Measurements from ENCODE around the gene URI1.
A peak's percentile ranks its signal among the peaks of the same experiment; 100 is the strongest.

Gene URI1

GRCh38 chr19:29896802-29897201, 45.2 kb upstream of the URI1 start (continued):
- peak; percentile 71 for TF ChIP-seq ZBTB48 (tag by site-specific recombination; IDR thresholded peaks at IDR 0.05)

DNA sequence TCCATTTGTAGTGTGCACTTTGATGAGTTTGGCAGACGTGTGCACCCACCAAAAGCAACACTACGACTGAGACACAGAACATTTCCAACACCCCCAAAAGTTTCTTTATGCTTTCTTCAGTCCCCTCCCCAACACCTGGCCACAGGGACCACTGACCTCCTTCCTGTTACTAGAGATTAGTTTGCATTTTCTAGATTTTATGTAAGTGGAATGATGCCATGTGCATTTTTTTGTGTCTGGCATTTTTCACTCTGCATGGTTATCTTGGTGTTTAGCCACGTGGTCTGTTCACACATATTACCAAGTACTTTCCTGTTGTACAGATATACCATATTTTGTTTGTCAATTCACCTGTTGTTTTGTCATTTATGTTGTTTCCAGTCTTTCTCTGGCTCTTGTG, 44.6 kb upstream of the URI1 start:
- H3K27ac ChIP-seq (ENCODE audit: extremely low read depth, low read depth, low read length), result no peak overlapping the region
- CTCF ChIA-PET, result interaction anchor here (0.6 to 0.7 kb wide), 2 partner anchors 12 to 37 kb away, joined by 3 read pairs; no protein-coding TSS in a partner anchor
- no peaks in the 10 kb centered on the region for H3K36me3 ChIP-seq (ENCODE audit: control insufficient read depth in 2 of 2, insufficient read depth in 1 of 2, low read length in 2 of 2)
- H3K4me1 ChIP-seq (ENCODE audit: control insufficient read depth, insufficient read depth, low read length), result peaks cover 11% of the 10 kb centered on the region
- no peak for TF ChIP-seq MZF1 (tag by site-specific recombination; IDR thresholded peaks at IDR 0.05; ENCODE audit: borderline replicate concordance)
- TF ChIP-seq ZNF341 (tag by site-specific recombination; IDR thresholded peaks at IDR 0.05; ENCODE audit: low read depth), result no peak
- no peak for TF ChIP-seq ZNF610 (tag by site-specific recombination; IDR thresholded peaks at IDR 0.05; ENCODE audit: borderline replicate concordance)
- TF ChIP-seq YY2 (tag by site-specific recombination; IDR thresholded peaks at IDR 0.05), result no peak
- TF ChIP-seq ZNF555 (tag by site-specific recombination; conservative IDR thresholded peaks at IDR 0.05), result no peak
- TF ChIP-seq ZBTB26 (tag by site-specific recombination; optimal IDR thresholded peaks at IDR 0.05), result no peak
- POLR2A ChIA-PET, result no interaction called here
- H3K9me3 ChIP-seq (ENCODE audit: control insufficient read depth, insufficient read depth, low read depth, low read length), result no peaks in the 10 kb centered on the region
- no peak overlapping the region for H3K4me3 ChIP-seq (ENCODE audit: low read depth, low read length)

DNA sequence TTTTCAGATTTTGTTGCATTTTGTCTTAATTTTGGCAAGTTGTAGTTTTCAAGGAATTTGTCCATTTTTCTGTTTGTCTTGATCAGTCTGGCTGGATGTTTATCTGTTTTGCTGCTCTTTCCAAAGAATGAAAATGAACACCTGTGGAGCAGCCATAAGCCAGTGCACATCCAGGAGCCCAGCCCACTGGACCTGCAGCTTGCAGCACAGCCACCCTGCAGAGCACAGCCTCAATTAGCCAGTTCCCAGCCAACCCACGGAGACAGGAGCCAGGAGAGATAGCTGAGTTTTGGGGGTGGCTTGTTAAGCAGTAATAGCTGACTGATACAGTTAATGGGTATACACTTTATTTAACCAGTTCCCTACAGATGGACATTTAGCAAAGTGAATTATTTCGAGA, 38.0 kb upstream of the URI1 start:
- Histone ChIP-seq H3K27ac (ENCODE audit: extremely low read depth, low read depth, low read length) (no peak overlapping the region), H3K4me1 (ENCODE audit: control insufficient read depth, insufficient read depth, low read length) (0 out of 2 replicates have a peak, but pooled peaks cover 2% of the 10 kb centered on the region), H3K4me3 (ENCODE audit: low read depth, low read length) (no peak overlapping the region), H3K9me3 (ENCODE audit: control insufficient read depth, insufficient read depth, low read depth, low read length) (peaks cover 4% of the 10 kb centered on the region), H3K36me3 (ENCODE audit: control insufficient read depth in 2 of 2, insufficient read depth in 1 of 2, low read length in 2 of 2) (no peaks in the 10 kb centered on the region; a peak in 1 of 3 replicates)
- ChIA-PET CTCF (interaction anchor here (1.1 kb wide), 1 partner anchor 24 kb away, joined by 4 read pairs; no protein-coding TSS in a partner anchor), POLR2A (no interaction called here)
- TF ChIP-seq RBAK (tag by site-specific recombination; IDR thresholded peaks at IDR 0.05) (peak; percentile 72), SCRT2 (tag by site-specific recombination; IDR thresholded peaks at IDR 0.05) (peak; percentile 57), ZNF610 (tag by site-specific recombination; IDR thresholded peaks at IDR 0.05; ENCODE audit: borderline replicate concordance) (no peak)

DNA sequence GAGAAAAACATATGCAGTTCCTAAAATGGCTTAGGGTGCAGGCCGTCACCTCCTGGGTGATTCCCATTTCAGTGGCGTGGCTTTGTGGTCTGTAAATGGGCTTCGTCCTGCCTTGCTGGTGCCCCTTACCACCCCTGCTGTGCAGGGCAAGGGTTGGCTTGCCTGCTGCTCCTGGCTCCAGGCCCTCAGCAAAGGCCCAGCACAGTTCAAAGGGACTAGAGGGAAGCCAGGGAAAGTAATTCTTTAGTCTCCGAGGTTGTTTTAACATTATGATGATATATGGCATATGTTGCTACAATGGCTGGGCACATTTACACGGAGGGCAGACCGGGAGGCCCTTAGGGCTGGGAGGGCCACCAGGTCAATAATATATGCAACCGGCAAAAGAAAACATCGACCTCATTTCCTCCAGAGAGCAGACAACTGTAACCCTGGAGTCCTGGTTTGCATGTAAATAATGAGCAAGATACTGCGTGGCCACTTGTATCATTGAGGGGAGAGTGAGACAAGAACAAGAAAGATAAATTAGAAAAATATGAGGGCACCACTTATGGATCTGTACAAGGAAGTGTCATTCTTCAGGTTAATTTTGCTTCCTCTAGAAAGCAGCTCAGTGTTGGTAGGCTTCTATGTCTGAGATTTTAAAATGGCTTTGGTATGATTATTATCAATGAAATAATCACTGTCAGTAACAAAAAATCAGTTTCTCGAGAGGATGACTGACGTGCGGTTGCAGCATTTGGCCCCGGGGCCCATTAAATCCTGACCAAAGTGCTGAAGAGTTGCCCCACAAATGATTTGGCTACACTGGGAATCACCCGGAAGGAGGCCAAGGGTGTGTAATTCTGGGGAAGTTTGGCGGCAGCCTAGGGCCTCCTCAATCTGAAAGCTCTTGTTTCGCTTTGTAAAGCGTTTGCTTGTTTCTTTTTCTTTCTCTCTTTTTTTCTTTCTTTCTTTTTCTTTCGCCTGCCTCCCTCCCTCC, 32.8 kb upstream of the URI1 start:
- Histone ChIP-seq H3K36me3 (ENCODE audit: control insufficient read depth in 2 of 2, insufficient read depth in 1 of 2, low read length in 2 of 2) (no peaks in the 10 kb centered on the region; a peak in 1 of 3 replicates), H3K9me3 (ENCODE audit: control insufficient read depth, insufficient read depth, low read depth, low read length) (peaks cover under 1% of the 10 kb centered on the region), H3K4me3 (ENCODE audit: low read depth, low read length) (no peak overlapping the region), H3K27ac (ENCODE audit: extremely low read depth, low read depth, low read length) (no peak overlapping the region), H3K4me1 (ENCODE audit: control insufficient read depth, insufficient read depth, low read length) (0 out of 2 replicates have a peak, but pooled peaks cover 2% of the 10 kb centered on the region)
- ChIA-PET POLR2A (no interaction called here), CTCF (interaction anchor here (1.2 to 1.6 kb wide), 2 partner anchors 36 to 46 kb away, joined by 3 to 4 read pairs; no protein-coding TSS in a partner anchor)
- TF ChIP-seq, protein P1, sequence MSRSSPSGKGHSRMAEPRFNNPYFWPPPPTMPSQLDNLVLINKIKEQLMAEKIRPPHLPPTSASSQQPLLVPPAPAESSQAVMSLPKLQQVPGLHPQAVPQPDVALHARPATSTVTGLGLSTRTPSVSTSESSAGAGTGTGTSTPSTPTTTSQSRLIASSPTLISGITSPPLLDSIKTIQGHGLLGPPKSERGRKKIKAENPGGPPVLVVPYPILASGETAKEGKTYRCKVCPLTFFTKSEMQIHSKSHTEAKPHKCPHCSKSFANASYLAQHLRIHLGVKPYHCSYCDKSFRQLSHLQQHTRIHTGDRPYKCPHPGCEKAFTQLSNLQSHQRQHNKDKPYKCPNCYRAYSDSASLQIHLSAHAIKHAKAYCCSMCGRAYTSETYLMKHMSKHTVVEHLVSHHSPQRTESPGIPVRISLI (tag by site-specific recombination; IDR thresholded peaks at IDR 0.05), result no peak
- TF ChIP-seq SCRT2 (tag by site-specific recombination; IDR thresholded peaks at IDR 0.05), result no peak
- TF ChIP-seq ZNF274 (IDR thresholded peaks at IDR 0.05; ENCODE audit: low read length), result no peak
- TF ChIP-seq ZNF274 (tag by site-specific recombination; IDR thresholded peaks at IDR 0.05; ENCODE audit: borderline replicate concordance), result no peak
- no peak for TF ChIP-seq ZFHX2 (tag by site-specific recombination; conservative IDR thresholded peaks at IDR 0.05)
- TF ChIP-seq ZNF10 (tag by site-specific recombination; IDR thresholded peaks at IDR 0.05), result no peak
- TF ChIP-seq ZIC2 (tag by site-specific recombination; IDR thresholded peaks at IDR 0.05), result peak; percentile 67
- TF ChIP-seq ZSCAN30 (tag by site-specific recombination; IDR thresholded peaks at IDR 0.05), result no peak
- no peak for TF ChIP-seq ELK4 (IDR thresholded peaks at IDR 0.05; ENCODE audit: borderline replicate concordance, low read depth, low read length)
- no peak for TF ChIP-seq ZNF654 (tag by site-specific recombination; IDR thresholded peaks at IDR 0.05; ENCODE audit: low read depth)
- TF ChIP-seq PRDM1 (tag by site-specific recombination; IDR thresholded peaks at IDR 0.05), result 0 out of 2 replicates have a peak, but pooled peaks have one; percentile 12
- TF ChIP-seq ZNF366 (tag by site-specific recombination; conservative IDR thresholded peaks at IDR 0.05), result no peak
- TF ChIP-seq, protein P2, sequence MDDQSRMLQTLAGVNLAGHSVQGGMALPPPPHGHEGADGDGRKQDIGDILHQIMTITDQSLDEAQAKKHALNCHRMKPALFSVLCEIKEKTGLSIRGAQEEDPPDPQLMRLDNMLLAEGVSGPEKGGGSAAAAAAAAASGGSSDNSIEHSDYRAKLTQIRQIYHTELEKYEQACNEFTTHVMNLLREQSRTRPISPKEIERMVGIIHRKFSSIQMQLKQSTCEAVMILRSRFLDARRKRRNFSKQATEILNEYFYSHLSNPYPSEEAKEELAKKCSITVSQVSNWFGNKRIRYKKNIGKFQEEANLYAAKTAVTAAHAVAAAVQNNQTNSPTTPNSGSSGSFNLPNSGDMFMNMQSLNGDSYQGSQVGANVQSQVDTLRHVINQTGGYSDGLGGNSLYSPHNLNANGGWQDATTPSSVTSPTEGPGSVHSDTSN (CRISPR knock-in tag; IDR thresholded peaks at IDR 0.05), result no peak
- no peak for TF ChIP-seq ZNF701 (tag by site-specific recombination; IDR thresholded peaks at IDR 0.05)
- 0 out of 2 replicates have a peak, but pooled peaks have one; percentile 41 for TF ChIP-seq ZNF600 (tag by site-specific recombination; IDR thresholded peaks at IDR 0.05)

Measured in HEK293 (cell line).